GM21526 (cell line): Measurements from ENCODE around the gene TYRP1.
"Not testable (repeated sequence)": the region's sequence is repeated elsewhere in the genome, so short reads cannot be mapped to it uniquely, and the experiment has no call there.

Experiments
- ATAC-seq: cut with Tn5 transposase; IDR thresholded peaks from one replicate; pipeline ENCODE4 v1.9.1; 2021; ENCODE audit warnings: moderate library complexity; ENCODE audit not compliant: unreplicated experiment, low FRiP score

The TYRP1 gene

DNA sequence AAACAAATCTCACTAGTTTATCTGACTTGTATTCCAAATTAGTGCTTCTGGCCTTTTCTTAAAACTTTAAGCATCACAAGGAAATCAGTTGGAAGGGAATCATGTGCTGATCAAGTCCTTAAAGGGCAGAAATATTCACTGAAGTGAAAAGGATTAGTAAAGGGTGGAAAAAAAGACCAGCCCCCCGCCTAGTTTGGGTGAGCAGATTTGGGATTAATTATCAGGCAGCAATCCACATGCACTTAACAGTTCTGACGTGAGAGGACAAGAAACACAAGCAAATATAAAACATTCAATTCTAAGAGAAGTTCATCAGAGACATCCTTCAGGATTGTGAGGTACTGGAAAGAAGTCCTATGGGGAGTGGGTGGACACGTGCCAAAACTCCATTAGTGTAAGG, at the start of gene TYRP1:
Gene TYRP1, plus strand, starts transcription at position 245 of the 400 bp plus-strand sequence. CDS start 612 bp downstream, outside the sequence.
- no peak for ATAC-seq

- no peak for ATAC-seq
Measured at GRCh38 chr9:12643686-12644085, 49.5 kb upstream of the TYRP1 start.

DNA sequence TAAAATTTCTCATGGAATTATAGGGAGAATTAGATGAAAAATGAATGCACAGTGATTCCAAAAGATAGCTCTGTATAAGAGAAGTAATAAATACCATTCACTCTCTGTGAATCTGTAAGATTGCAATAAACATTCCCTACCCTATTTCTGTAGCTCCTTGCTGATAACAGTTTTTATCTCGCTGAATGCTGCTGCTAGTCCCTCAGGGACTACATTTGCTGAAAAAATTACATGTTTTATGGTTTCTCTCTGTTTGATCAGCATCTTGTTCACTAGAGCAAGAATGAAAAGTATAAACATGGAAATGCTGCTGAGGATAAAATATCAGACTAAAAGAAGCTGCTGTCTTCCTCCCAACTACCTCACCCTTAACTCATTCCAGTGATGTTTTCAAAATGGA, 44.3 kb upstream of the TYRP1 start:
- no peak for ATAC-seq

DNA sequence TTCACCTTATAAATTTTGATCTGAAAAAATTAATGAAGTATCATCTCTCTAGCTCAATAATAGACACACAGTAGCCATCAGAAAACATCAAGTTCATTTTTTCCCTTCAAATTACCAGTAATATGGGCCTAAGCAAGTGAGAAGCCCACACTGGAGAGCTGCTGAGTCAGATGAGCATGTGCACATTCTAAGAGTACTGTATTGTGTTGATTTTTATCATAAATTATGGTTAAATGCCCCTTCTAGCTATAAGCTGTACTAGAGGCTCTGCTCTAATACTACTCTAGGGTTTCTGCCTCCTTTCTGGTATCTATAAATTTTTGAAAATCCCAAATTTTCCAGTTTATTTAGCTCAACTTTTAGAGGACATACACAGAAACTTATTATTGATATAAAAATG, 42.1 kb upstream of the TYRP1 start:
- no peak for ATAC-seq

DNA sequence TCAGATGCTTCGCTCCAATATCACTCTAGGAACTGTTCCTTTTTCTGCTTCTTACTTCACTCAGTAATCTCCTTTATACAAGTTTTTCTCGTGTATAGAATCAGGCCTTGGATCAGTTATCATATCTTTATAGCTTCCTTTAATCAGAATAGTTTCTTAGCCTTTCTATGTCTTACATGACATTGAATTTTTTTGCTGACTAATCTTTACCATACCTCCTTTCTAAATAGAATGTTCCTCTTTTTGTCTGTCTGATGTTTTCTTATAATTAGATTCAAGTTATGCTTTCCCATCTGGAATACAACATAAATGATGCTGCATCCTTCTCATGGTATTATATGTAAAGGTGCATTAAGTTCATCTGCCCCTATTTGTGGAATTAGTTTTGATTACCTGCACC, 40.2 kb upstream of the TYRP1 start:
- ATAC-seq, result no peak

GRCh38 chr9:12656803-12657202, 36.4 kb upstream of the TYRP1 start:
- no peak for ATAC-seq

- ATAC-seq, result no peak
Measured at GRCh38 chr9:12657233-12657632, 36.0 kb upstream of the TYRP1 start.

DNA sequence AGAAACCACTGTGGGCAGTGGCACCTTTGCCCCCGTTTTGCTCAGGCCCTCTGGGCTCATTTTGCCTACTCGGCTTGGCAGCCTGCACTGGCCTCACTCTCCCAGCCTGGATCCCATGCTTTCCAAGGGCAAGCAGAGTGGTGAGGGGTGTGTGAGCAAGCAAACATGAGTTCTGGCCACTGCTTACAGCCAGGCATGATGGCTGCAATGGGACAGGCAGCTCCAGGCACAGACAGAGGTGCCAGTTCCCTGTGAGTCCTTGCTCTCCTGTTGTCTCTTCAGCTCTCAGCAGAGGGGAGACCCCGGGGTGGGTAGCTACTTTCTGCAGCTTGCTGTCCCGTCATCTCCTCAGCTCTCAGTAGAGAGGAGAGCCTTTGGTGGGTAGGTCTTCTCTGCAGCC, 35.2 kb upstream of the TYRP1 start:
- no peak for ATAC-seq

GRCh38 chr9:12658531-12659209, 34.5 kb upstream of the TYRP1 start:
- ATAC-seq, result no peak

DNA sequence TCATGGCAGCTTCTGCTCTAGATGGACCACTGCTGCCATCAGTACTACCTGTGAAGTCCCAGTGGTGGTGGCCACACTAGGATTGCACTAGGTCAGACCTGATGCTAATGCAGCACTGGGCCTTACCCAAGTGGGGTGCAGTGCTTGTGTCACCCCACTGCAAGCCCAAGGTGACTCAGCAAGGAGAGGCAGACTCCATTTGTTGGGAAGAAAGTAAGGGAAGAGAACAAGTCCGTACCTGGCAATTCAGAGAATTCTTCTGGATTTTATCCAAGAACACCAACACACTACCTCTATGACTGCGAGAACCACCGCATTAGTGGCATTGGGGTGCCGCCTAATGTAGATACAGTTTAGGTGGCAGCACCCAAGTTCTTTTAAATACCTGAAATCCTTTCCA, 34.0 kb upstream of the TYRP1 start:
- no peak for ATAC-seq

GRCh38 chr9:12666813-12667212, 26.4 kb upstream of the TYRP1 start:
- no peak for ATAC-seq

DNA sequence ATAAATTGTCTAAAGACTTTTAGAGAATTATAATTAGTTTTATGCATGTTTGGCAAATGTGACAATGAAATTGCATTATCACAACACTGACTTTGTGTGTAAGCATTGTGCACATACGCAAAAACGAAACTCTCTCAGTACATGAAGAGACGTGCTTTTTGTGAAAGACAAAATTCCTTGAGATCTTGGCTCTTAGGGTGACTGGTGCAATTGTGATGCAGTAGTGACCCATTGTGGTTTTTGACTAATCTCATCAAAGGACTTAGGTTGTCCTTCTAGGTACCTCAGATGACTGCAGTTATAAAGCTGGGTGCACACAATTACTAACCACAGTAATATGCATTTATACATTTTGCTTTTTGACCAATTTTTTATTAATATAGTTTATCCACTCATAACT, 25.3 kb upstream of the TYRP1 start:
- ATAC-seq, result no peak

DNA sequence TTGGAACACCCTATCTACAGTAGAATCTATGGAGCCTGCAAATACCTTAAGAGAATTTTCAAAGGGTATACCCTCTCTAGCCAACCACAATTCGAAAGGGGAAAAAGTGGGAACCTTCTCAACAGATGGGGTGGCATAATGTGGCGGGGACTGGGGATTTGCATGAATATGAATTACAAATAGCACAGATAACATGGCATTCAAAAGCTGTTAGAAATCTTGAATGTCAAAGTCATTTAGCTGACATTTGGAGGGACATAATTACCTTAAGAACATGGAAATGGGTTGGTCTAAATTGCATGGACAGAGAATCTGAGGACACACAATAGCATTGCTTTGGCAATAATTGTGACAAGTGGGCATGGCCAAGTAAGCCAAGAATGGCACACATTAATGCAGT, 23.2 kb upstream of the TYRP1 start:
- ATAC-seq, result no peak

GRCh38 chr9:12674961-12675360, 18.2 kb upstream of the TYRP1 start:
- ATAC-seq, result no peak

DNA sequence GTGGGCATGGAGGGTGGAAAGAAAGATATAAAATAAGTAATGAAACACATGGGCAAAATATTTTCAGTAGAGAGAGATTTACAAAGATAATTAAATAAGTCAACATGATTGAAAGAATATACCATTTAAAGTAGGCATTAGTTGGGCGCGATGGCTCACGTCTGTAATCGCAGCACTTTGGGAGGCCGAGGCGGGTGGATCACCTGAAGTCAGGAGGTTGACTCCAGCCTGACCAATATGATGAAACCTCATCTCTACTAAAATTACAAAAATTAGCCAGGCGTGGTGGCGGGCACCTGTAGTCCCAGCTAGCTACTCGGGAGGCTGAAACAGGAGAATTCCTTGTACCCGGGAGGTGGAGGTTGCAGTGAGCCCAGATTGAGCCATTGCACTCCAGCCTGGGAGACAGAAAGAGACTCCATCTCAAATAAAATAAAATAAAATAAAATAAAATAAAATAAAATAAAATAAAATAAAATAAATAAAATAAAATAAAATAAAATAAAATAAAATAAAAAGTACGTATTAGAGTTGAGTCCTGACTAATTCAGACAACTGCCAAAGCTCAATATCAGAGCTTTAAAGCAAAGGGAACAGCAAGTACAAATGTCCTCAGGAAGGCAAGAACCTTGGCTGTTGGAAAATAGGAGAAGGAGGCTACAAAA, 15.6 kb upstream of the TYRP1 start:
- ATAC-seq, result not testable (repeated sequence)

- ATAC-seq, result no peak
Measured at GRCh38 chr9:12680341-12680740, 12.8 kb upstream of the TYRP1 start.

DNA sequence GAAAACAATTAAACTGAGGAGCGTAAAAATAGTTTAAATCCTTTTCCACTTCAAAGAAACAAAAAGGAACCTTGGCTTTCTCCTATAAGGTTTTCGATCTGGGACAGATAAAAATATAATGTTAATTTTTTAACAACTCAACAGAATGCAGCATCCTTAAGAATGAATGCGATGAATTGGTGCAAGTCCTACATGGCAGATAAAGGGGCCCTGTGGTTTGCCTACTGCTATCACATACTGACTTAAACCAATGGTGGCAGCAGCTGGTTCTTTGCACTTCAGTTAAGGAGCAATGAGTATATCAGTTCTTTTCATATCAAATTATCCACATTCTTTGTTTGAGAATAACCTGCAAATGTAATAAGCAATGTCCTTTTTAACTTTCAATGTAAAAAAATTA, 12.4 kb upstream of the TYRP1 start:
- ATAC-seq, result no peak

DNA sequence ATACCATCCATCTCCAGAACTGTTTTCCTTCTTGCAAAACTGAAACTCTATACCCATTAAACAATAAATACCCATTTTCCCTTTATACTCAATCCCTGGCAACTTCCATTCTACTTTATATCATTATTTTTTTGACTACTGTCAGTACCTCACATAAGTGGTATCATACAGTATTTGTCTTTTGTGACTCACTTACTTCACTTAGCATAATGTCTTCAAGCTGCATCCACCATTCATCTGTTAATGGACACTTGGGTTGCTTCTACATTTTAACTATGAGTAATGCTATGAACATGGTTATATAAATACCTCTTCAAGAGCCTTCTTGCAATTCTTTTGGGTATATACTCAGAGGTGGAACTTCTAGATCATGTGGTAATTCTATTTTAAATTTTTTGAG, 11.6 kb upstream of the TYRP1 start:
- ATAC-seq, result no peak

- no peak for ATAC-seq
Measured at GRCh38 chr9:12684974-12685373, 8.2 kb upstream of the TYRP1 start.

GRCh38 chr9:12689233-12689632, 4.0 kb upstream of the TYRP1 start:
- ATAC-seq, result no peak

- ATAC-seq, result no peak
Measured at GRCh38 chr9:12694013-12694412, 828 bp downstream of the TYRP1 start.

DNA sequence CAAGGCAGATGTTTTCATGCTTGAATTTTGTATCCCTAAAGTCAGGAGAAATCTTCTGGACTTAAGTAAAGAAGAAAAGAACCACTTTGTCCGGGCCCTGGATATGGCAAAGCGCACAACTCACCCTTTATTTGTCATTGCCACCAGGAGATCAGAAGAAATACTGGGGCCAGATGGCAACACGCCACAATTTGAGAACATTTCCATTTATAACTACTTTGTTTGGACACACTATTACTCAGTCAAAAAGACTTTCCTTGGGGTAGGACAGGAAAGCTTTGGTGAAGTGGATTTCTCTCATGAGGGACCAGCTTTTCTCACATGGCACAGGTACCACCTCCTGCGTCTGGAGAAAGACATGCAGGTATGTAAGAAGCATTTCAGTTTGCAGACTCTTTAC, 2.3 kb downstream of the TYRP1 start:
- ATAC-seq, result no peak
